Measurements from ENCODE around the gene PELI1.
A peak's percentile ranks its signal among the peaks of the same experiment; 100 is the strongest.

The PELI1 gene, protein sequence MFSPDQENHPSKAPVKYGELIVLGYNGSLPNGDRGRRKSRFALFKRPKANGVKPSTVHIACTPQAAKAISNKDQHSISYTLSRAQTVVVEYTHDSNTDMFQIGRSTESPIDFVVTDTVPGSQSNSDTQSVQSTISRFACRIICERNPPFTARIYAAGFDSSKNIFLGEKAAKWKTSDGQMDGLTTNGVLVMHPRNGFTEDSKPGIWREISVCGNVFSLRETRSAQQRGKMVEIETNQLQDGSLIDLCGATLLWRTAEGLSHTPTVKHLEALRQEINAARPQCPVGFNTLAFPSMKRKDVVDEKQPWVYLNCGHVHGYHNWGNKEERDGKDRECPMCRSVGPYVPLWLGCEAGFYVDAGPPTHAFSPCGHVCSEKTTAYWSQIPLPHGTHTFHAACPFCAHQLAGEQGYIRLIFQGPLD
- total RNA-seq: 55.4 to 309 (median 94.5) reads per million in 3 experiments

DNA sequence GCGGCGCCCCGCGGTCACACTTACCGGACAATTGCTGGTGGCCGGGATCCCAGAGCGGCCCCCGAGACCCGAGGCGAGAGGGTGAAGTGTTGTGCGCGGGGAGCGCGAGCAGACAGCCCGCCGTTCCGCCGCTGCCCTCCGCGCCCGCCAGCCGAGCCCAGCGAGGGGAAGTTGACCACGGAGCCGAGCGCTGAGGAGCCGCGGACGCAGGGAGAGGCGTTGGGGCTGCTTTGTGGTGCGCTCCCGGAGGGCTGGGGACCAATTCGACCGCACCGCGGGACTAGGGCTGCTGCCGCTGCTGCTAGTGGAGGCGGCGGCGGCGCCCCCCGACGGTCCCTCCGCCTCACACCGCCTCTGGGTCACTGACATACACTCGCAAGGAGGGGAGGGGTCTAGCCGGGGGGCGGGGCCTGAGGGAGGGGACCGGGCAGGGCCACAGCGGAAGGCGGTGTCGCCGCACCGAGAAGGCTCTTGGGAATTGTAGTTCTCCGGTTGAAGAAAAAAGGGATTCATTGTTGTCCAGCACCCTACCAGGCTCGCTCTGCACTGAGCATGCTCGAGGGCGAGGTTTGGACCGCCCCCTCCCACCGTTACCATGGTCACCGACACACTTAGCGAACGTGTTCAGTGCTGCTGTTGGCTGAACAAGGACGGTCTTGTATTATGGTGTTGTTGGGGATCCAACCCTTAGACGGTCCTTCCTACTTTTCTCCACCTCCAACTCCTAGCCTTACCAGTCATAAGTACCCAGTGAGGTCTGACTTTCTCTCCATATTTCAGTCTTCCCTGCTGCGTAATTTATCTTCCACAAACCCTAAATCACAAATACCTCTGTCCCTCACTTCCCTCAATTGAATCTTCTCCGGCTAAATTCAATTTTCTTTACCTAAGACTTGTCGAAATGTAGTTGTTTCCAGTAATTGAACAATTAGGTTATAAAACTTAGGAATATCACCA lies at the start of gene PELI1:
Gene PELI1, minus strand, starts transcription at position 364 of the 957 bp plus-strand sequence. CDS start 36,110 bp downstream, outside the sequence.
- DNase-seq: peak; percentile 90

DNA sequence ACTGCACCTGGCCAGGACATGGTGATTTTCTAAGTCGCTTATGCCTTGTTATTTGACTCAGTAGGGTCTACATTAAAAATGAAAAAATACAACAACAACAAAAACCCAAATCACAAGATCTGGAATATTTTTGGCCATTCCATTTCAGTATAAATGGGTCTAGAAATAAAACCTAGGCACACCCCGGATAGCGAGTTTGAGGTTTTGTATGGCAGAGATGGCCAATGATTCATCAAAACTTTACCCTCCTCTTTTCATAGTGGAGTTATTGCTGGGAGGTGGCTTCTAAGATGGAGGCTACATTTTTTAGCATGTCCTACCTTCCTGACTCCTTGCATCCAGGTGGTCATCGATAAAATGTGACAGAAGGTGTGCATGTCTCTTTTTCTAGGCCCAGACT lies 49.3 kb upstream of the PELI1 start:
- DNase-seq: no peak

DNA sequence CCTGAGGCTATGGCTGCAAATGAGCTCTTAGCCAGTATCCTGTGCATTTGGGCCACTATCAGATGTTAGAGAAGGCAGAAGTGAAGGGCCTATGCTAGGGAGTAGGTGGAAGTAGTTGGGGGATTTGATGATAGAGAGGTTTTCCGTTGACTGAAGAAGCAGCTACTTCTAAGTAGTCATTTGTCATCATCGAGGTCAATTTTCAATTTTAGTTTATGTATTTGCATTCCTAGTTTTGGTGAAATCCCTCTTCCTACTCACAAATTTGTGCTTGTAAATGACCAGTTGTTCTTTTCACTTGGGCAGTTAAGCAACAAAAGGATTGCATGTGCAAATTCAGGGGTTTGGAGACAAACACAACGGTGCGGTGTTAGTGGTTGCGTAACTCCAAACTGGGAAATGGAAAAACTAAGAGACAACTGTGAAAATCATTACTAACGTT lies 48.5 kb upstream of the PELI1 start:
- DNase-seq: no peak

DNA sequence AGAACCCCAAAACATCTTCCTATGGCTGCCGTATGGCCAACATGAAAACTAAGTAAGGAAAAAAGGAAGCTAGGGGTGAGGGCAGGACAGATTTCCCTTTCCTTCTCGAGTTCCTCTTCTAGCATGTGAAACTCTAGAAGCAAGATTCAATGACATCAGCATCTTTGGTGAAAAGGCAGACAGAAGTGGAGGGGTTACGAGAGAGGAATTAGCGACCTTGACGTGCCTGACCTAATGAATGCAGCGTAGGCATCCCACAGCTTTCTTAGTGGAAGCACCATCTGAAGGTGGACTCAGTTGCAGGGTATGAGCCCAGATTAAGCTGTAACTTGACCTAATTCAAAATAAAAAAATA lies 47.9 kb upstream of the PELI1 start:
- DNase-seq: no peak

DNA sequence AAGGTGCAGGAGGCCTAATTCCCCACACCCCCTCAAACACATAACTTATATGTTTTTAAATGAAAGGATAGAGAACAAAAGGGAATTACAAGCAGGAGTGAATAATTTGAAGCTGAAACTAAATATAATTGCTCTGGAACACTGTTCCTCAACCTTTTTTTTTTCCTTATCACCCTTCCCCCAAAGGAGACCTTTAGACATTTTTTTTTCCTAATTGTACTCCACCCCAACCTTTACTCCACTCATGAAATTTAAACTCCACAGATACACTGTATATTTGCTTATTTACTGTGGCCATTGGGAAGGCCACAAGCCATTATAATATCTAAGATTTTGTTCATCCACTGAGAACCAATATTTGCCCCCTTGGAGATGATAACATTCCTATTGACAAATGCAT lies 45.4 kb upstream of the PELI1 start:
- no peak for DNase-seq

DNA sequence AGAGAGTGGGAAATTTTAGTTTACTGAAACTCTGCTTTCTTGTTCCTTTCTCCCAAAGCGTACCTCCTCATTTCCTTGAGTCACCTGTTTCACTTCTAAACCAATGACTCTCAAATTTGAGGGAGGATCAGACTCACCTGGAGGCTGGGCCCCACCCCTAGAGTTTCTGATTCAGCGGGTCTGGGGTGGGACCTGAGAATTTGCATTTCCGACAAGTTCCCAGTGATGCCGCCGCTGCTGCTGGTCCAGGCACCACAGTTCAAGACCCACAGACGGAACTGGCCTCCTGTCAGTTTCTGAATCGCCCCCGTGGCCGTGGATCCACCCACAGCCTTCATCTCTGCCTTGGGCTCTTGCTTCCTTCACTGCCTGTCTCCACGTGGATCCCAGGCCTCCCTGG lies 44.9 kb upstream of the PELI1 start:
- no peak for DNase-seq

DNA sequence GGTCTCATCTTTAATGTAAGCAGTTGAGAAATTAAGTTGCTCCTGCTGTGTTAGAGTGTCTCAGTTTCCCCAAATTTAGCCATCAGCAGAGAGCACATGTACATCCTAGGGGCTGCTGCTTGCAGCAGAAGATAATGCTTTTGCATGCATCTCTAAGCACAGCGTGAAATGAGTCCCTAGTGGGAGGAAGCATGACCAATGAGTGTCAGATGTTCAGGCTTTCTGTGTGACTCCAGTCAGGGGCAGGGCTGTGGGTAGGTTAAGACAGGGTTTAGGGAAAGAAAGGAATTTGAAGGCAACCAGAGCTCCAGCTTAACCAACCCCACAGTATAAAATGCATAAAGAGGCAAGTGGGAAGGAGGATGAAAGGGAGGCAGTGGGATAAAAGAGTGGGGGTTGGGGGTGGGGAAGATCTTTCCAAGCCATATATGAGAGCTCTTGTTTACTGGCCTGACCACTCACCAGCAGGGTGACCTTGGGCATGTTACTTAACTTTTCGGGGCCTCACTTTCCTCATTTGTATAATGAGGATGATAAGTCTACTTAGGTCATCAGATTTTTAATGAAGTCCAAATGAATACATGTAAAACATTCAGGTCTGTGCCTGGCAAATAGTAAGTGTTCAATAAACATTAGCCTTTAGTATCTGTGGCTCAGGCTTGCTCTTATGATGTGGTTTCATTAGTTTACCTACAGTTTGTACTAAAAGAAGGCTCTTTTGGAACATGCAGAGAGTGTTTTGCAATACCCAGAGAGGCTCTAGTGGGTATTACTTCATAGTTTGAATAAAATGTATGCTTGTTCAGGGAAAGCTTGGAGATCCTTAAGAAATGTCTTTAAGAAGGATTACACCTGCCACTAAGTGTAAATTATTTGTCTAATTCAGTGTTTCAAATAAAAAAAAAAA lies 42.7 kb upstream of the PELI1 start:
- no peak for DNase-seq

DNA sequence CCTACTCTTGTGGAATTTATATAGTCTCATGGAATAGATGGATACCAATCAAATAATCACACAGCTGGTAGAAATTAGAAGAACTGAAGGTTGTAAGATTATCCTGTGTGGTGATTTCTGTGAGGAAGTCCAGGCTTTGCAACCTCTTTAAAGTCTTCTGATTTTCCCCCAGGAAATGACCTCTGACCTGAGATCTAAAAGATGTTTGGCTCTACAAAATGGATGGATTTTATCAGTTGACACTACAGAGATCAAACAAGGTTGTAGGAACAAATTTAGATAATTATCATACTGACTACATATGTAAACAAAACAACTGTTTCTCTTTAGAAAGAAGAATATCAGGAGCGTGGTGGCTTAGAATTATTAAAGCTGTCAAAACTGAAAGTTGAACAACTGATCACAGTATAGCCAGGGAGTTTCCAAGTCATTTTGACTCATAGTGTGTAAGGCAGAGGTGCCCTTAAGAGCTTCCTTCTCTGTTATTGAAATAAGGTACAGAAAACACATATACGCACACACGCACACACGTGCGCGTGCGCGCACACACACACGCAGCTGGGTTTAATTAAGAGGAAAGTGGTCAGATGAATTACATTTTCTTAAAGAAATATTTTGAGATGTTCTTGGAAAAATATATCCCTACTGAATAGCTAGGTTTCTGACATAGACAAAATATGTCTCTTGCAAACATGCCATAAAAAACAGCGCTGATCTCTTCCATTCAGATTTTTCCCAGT lies 35.5 kb upstream of the PELI1 start:
- DNase-seq: no peak

DNA sequence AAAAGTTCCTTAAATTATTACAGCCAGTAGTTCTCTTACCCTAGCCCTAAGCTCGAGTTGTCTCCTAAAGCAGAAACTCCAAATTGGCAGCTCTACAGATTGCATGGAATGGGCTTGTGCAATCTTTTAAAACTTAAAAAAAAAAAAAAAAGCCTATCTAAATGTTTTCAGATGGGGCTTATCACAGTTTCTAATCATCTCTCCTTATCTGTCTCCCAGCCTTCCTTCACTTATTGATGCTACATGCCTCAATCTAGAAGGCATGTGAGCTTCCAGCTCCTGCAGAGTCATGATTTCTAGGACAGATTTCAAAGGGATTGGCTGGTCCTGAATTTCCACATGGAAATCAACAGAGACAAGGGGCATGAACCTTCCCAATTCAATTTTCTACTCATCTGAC lies 33.1 kb upstream of the PELI1 start:
- DNase-seq: no peak

DNA sequence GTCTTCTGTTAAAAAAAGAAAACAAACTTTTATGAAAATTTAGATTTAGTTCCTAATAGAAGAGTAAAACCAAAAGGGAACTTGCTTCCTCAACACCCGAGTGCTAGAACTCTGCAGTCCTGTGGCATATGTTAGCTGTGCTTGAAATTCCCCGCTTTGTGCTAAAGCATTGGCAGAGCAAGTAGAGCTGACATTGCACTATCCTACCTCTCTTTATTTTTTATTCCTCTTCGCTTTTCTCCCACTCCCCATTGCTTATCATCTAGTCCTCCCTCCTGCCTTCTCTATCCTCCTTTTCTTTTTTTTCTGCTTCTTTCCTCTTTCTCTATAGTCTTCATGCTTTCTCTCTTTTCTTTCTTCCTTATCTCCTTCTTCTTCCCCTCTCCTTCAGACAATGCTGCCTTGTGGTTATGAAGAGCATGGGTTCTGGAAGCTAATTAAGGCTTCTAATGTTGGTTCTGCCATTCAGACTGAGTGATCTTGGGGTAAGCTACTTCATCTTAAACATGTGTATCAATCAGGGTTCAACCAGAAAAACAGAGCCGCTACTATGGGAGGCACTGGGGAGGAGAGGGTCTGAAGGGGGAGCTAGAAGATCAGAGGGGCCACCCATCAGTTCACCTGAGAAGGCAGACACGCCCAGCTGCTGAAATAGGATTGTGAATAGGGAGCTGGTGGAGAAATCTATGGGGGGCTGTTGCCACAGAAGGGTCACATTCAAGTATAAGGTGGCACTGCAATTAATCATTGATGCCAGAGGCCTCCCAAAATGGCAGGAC lies 31.4 kb upstream of the PELI1 start:
- DNase-seq: no peak

DNA sequence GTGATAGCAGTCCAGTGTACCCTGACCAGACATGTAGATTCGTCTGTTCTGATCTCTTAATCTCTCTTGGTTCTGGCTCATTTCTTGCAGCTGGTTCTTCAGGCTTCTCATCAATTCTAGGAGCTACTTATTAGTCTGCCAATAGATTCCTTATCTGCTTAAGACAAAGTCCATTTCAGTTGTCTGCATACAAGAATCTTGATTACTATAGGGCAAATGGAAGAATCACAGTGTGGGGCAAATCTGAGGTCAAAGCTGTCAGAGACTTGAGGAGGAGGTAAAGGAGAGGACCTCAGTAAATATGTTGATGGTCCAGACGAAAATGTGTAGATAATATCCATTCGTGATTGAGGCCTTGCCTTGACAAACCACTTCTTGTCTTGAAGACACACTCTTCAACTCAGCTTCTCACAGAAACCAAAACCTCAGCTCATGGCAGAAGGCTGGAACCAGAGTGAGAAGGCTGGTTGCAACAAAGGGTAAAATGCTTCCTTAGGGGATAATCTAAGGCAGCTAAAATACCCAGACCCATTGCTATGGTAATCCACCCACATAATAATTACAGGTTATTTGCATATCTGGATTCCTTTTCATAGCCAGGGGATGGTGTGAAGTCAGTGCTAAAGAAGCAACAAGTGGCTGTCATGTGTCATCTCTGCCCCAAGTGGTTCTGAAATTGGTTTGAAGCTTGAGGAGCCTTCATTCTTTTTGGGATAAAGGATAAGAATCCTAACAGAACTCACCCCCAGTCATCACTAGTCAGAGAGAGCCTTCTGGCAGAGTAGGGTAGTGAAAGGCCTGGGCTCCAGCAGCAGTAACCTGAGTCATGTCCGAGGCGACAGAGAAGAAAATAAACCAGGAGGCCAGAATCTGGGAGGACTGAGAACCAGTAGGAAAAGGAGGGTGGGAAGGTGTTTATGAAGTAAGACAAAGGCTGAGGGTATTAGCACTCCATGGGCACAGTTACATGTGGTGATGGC lies 29.2 kb upstream of the PELI1 start:
- no peak for DNase-seq

DNA sequence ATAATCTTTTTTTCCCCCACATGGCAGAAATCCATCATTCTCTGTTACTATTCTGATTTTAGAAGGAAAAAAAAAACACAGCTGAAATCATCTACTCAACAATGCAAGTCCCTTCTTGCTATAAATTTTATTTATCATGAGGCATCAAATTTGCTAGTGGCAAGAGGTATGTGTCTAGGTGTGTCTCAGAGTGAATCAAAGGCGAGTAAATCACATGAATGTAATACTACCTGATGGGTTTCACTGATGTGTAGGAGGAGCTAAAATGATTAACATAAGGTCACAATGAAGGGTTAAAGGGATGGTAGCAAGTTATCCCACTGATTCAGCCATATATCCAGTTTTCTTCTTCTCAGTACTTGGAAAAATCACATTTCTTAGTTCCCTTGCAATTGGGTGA lies 24.5 kb upstream of the PELI1 start:
- DNase-seq: no peak

DNA sequence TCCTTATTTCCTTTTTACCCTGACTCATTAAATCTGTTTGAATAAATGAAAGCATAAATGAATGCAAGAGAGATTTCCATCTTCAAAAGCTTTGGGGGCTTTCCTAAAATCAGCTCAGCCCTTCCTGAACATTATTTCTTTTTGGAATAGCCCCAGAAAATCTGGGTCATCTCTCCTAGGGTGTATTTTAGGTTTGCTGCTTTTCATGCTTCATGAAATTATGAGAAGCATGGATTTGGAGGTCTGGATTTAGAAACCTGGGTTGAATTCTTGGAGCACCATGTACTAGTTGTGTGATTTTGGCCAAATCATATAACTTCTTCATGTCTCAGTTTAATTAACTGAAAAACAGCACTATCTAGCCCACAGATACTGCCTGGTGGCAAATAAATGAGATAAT lies 24.0 kb upstream of the PELI1 start:
- no peak for DNase-seq

DNA sequence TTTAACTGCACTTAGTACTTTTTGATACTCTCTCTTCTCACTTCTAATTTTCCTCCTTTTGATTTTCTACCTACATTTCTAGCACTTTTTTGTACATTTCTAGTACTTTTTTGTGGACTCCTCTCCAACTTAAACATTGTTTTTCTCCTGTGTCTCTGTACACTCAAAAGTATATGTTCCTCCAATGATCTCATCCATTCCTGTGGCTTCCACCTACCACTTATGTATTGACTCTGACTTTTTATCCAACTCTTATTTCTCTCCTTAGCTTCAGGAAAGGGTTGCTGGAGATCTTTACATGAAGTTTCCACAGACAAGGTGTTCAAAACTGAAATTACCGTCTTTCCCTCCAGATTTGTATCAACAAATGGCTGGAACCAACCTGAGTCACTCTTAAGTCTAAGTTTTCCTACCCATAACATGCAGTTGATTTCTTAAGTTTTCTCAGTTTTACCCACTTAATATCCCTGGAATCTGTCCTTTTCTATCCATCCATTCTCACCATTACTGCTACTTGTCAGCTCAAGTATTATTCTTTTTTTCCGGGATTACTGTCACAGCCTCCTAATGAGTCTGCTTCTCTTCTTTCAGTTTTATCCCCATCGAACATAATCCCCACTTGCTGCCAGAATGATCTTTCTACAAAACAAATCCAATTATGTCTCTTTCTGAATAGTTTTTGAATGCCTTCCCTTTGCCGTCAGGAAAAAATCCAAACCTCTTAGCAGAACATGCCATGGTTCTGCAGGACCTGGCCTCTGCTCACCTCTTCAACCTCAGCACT lies 22.6 kb upstream of the PELI1 start:
- DNase-seq: no peak

DNA sequence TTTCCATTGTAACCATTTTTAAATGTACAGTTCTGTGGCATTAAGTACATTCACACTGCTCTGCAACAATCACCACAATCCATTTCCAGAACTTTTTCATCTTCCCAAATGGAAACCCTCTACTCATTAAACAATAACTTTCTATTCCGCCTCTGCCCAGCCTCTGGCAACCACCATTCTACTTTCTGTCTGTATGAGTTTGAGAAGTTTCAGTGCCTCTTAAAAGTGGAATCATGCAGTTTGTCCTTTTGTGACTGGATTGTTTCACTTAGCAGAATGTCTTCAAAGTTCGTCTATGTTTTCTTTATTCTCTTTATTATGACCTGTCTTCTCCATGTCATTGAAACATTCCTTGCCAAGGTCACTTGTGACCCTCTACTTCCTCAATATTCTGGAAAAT lies 22.0 kb upstream of the PELI1 start:
- no peak for DNase-seq

DNA sequence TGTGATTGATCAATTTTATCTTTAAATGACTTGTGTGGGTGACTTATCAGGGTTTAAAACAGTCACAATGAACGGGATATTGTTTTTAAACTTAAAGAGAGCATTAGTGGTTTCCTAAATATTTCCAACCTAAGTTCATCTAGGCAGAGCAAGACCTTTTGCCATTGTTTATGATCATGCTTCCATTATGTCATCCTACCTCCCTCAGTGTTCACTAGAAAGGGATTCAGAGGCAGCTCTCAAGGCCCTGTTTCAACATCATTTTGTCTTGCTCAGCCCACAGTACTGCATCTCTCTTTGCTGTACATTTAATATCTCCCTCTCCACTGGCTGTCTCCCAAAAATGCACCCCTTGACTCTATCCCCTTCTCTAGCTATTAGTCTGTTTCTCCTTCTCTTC lies 21.5 kb upstream of the PELI1 start:
- no peak for DNase-seq

DNA sequence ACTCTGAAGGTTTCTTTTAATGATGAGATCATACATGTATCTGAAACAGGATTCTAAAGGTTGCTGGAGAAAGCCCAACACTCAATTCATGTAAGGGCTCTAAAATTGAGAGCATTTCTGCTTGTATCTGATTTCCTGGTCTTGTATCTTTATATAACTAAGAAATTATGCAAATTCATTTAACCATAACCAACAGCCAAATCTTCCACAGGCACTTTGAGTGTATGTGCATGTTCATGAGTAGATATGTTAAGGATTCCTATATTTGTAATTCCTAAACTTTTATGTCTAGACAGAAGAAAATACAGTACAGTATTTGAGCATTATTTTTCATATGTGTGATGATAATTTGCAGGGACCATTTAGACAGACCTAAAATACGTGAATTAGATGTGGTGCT lies 20.4 kb upstream of the PELI1 start:
- DNase-seq: no peak

DNA sequence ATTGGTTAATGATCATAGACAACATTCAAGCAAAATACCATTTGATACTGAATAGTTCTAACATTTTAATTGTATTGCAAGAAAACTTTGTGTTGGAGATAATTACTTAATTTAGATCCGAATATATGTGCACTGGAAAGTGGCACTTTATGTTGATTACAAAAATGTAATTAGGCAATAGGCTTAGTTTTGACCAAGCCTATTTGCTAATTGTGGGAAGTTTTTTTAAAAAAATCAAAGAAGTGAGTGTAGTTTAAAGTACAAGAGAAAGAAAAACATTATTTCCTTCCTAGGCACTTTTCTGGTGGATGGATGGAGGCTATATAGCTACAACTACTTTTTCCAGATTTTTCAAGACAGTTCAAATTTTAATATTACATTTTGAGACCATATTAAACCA lies 18.3 kb upstream of the PELI1 start:
- no peak for DNase-seq

DNA sequence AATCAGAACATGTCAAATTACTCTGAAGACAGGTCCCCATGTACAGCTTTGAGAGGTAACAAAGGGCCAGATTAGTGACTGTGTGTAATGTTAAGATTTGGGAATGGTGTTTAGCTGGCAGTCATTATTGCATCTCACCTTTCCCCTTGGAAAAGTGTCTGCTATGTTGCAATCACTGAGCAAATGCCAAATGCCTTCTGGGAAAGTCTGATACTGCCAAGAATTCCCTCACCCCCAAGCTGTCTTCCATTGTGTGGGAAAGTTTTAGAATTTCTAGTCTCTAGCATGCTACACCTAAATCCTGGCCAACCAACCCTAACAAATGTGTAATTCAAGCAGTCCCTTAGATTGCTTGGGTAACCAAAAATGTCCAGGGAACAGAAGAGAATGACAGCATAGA lies 13.6 kb upstream of the PELI1 start:
- DNase-seq: no peak
